ENCODE results near the gene STK17A. TPM values are rescaled to one million over a fixed set of nuclear protein-coding genes. Genes with fewer than 3 reads are reported as not detected.

STK17A gene
- total RNA-seq, 1 experiment from 2014 or later: 141 TPM

DNA sequence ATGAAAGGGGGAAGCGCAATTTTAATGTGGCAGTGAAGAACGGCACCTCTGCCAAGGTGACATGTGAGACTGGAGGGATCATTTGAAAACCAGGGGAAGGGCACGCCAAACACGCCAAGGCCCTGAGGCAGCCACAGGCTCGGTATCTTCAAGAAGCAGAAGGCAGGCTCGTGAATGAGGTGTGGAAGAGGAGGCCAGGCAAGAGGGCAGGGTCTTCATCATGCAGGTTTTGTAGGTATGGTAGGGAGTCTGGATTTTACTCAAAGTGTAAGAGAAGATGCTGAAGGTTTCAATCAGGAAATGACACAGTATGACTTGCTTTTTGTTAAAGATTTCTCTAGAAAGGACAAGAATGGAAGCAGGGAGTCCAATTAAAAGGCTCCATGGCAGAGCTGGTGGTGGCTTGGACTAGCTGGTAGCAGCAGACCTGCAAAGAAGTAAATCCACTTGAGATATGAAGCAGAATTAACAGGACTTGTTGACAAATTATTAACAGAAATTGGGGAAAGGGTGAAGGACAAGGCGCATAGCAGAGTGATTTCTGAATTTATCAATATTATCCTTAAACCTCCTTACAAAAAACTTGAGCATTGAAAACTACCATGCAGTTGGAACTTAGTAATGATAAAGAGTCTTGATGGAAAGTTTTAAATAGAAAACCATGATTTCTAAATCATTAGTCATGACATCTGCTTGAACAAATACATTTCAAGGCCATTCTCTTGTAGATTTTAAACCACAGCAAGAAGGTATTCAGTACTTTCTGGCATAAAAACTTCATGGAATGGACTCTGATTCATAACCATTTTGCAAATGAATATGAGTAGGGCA is 76.0 kb downstream of the STK17A start:
- peak; percentile 87 for DNase-seq (ENCODE audit: low read depth)

DNA sequence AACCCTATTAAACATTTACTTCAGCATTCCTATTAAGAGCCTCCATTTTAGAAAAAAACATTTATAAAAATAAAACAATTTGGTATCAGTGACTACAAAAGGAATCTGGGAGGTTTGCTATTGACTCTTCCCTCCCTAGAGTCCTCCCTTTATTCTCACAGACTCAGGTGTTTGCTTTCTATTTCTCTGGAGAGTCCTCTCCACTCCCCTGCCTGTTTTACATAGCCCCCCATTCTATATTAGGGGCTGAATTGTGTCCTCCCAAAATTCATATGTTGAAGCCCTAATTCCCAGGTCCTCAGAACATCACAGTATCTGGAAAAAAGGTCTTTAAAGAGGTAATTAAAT is 76.6 kb downstream of the STK17A start:
- DNase-seq (ENCODE audit: low read depth): no peak

DNA sequence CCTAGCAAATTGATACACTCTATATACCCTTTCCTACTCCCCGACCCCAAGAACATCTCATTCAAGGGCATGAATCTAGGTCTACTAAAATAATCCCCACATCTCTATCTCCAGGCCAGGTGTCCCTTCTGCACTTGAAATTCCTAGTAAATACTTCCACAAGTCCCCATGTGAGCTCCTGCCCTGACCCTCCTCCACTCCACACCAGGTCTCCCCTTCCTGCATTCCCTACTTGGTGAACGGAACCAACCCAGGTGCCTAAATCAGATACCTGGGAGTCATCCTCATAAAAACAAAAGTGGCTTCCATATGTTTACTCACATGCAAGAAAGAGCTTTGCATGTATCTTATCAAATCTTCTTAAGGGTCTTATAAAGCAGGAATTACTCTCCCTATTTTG is 77.2 kb downstream of the STK17A start:
- DNase-seq (ENCODE audit: low read depth): no peak

DNA sequence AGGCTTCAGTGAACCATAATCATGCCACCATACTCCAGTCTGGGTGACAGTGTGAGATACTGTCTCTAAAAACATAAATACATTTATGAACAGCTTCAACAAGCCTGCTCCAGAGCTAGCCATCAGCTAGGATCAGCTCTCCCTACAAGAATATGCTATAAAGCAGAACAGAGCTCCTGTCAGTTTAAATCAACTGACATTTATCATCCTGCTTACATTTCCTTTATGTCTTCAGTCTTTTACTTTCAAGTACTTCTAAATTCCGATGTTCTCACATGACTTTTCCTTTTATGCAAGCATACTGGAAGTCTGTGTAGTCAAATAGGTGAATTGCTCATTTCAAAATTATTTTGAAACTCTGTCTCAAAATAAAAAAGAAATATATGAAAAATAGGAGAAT is 81.8 kb downstream of the STK17A start:
- DNase-seq (ENCODE audit: low read depth): no peak

DNA sequence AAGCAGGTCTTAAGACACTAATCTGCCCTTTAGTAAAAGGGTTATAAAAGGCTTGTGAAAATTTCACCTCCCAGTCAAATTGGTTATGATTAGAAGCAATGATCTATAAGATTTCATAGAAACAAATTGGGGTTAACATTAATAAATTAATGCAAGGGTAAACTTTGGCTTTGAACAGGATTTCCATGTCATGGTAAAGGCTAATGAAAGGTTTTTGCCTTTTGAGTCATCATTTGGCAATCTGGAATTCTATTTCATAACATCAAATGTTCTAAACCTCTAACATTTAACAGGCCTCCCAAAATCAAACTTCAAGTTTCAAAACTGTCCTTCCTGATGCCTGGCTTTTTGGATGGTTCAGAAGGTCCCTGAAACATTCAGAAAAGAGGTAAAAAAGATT is 84.0 kb downstream of the STK17A start:
- peak; percentile 55 for DNase-seq (ENCODE audit: low read depth)

DNA sequence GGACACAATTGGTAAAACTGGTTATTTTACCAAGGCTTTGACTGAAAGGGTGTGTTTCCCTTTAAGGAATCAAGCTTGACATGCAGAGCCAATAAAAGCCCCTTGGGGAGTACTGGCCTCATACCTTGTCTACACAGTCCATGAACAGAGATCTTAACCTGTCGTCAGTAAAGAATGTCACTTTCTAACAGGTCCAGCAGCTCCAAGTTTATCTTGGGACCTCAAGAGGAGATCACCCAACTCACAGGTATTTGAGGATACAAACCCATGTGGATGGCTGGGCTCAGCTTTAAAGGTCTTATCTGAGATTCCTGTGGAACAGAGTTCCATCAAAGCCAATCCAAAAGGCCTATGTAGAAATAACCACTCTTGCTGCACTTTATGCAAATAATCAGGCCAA is 85.1 kb downstream of the STK17A start:
- DNase-seq (ENCODE audit: low read depth): no peak

DNA sequence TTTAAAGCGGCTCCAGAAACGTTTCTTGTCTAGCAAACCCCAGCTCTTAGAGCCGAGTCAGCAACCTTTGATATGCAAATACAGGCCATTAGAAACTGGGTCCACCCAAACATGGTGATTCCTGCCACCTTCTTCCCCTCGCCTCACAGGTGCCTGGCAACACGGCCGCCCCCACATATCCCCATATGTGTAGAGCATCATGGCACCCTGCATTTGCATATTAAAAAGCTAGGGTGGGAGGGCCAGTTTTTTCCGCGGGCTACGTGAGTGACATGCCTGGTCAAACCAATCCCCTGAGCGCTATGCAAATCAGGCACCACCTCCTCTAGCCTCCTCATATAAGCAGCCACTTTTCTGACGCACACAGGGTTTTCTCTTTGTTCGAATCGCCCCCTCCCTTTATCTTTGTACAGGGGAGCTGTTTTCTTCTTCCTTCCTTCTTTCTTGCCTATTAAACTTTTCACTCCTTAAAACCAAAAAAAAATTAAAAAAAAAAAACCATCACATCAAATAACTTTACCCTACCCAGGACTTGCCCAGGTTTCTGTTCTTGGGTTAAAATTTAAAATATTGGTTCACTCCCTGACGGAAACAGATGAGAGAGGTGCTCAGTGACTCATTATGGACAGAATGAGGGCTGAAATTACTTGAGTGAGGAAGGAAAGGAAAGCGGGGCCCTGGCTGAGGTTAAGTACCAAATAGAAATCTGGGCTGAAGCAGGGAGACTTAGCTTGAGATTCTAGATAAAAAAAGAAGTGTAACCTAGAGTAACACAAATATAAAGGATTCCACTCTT is 86.6 kb downstream of the STK17A start:
- DNase-seq (ENCODE audit: low read depth): peak; percentile 58

DNA sequence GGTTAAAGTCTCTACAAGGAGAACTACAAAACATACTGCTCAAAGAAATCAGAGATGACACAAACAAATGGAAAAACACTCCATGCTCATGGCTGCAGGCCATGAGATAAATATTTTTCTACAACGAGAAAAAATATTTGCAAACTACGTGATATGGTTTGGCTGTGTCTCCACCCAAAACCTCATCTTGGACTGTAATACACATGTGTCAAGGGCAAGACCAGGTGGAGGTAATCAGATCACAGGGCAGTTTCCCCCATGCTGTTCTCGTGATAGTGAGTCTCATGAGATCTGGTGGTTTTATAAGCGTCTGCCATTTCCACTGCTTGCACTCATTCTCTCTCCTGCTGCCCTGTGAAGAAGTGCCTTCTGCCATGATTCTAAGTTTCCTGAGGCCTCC is 88.6 kb downstream of the STK17A start:
- DNase-seq (ENCODE audit: low read depth): no peak

DNA sequence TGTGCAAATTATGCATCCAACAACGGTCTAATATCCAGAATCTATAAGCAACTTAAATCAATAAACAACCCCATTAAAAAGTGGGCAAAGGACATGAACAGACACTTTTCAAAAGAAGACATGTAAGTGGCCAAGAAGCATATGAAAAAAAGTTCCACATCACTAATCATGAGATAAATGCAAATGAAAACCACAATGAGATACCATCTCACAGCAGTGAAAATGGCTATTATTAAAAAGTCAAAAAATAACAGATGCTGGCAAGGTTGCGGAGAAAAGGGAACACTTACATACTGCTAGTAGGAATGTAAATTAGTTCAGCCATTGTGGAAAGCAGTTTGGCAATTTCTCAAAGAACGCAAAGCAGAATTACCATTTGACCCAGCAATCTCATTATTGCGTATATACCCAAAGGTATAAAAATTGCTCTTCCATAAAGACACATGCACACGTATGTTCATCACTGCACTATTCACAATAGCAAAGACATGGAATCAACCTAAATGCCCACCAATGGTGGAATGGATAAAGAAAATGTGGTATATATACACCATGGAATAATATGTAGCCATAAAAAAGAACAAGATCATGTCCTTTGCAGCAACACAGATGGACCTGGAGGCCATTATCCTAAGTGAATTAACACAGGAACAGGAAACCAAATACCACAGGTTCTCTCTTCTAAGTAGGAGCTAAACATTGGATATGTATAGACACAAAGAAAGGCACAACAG is 90.5 kb downstream of the STK17A start:
- DNase-seq (ENCODE audit: low read depth): peak; percentile 69

DNA sequence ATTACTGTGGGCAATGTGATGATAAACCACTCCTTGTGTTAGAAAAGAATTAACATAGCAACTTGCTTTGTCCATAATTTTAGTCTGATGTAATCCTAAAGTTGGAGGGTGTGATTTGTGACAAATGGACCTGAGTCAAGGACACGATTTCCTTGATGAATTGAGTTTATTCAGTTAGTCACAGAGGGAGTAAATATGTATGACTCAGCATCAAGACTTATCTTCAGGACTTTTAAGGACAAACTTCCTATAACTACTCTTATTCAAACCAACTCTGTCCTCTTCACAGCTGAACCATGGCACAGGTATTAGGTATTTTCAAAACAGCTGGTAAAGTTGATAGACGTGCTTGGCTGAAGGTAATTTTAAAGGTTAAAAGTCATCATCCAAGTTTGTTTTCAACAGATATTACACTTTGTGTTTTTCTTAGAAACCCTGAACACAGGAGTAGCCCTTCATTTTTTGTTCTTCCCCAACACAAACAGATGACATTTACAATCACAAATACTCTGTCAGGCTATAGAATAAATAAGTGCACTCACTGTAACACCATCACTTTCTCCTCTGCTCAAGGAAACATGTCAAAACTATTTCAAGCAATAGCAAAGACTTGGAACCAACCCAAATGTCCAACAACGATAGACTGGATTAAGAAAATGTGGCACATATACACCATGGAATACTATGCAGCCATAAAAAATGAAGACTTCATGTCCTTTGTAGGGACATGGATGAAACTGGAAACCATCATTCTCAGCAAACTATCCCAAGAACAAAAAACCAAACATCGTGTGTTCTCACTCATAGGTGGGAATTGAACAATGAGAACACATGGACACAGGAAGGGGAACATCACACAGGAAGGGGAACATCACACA is 91.9 kb downstream of the STK17A start:
- peak; percentile 98 for DNase-seq (ENCODE audit: low read depth)

Other genes starting within 250 kb of the STK17A start
- 102 and 109 TPM in 2 replicates for gene COA1, start 146.4 kb downstream of the STK17A start, total RNA-seq (2014; rRNA removed; shearing (Covaris generic))
- gene BLVRA, start 175.6 kb downstream of the STK17A start, total RNA-seq (2014; rRNA removed; shearing (Covaris generic)): 30.6 and 43.6 TPM in 2 replicates

All from M059J (cell line).